Endothelial cell of umbilical vein (primary cell): ENCODE measurements around the gene ZNF688.

ENCODE experiments used
- POLR2A ChIP-seq: IDR thresholded peaks from 2 replicates; pipeline ENCODE4 v1.6.1; 2012; ENCODE audit warnings: low read depth, mild to moderate bottlenecking, control low read depth, low read length
- POLR2AphosphoS5 ChIP-seq: IDR thresholded peaks from 2 replicates; pipeline ENCODE4 v1.6.1; 2012; ENCODE audit warnings: low read depth, mild to moderate bottlenecking, control low read depth, low read length, moderate library complexity; ENCODE audit not compliant: insufficient read depth

DNA sequence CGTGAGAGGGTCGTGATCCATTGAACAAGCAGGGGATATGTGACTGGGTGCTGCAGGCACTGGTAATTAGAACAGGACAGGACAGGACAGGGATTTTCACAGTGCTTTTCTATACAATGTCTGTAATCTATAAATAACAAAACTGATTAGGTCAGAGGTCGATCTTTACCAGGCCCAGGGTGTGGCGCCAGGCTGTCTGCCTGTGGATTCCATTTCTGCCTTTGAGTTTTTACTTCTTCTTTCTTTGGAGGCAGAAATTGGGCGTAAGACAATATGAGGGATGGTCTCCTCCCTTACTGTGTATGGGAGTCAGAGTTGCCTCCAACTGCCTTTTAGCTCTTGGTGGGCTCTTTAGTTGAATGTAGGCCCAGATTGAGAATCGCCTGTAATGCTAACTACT, 11.8 kb downstream of the ZNF688 start:
- TF ChIP-seq POLR2A (no peak), POLR2AphosphoS5 (no peak)
